GM19463 (cell line): ENCODE data around the gene PIK3C2G.
"Not testable (repeated sequence)": the region's sequence is repeated elsewhere in the genome, so short reads cannot be mapped to it uniquely, and the experiment has no call there.

Experiments
- ATAC-seq: cut with Tn5 transposase; IDR thresholded peaks from one replicate; pipeline ENCODE4 v1.9.1; 2021; ENCODE audit warnings: mild to moderate bottlenecking, moderate library complexity; ENCODE audit not compliant: unreplicated experiment

Gene PIK3C2G

GRCh38 chr12:18468246-18469075 lies 207.1 kb downstream of the PIK3C2G start:
- ATAC-seq = no peak

GRCh38 chr12:18470251-18470650 lies 208.9 kb downstream of the PIK3C2G start:
- ATAC-seq = no peak

- no peak for ATAC-seq
Observed at GRCh38 chr12:18472304-18472703, 211.0 kb downstream of the PIK3C2G start.

GRCh38 chr12:18472806-18473205 lies 211.5 kb downstream of the PIK3C2G start:
- ATAC-seq = no peak

- no peak for ATAC-seq
Observed at GRCh38 chr12:18476861-18477260, 215.5 kb downstream of the PIK3C2G start.

GRCh38 chr12:18479256-18479655 lies 217.9 kb downstream of the PIK3C2G start:
- ATAC-seq = no peak

GRCh38 chr12:18482601-18483120 lies 221.3 kb downstream of the PIK3C2G start:
- ATAC-seq = no peak

- no peak for ATAC-seq
Observed at GRCh38 chr12:18483698-18484325, 222.5 kb downstream of the PIK3C2G start.

GRCh38 chr12:18486036-18486435 lies 224.7 kb downstream of the PIK3C2G start:
- ATAC-seq = no peak

- ATAC-seq = no peak
Observed at GRCh38 chr12:18487509-18487908, 226.2 kb downstream of the PIK3C2G start.

GRCh38 chr12:18492372-18493025 lies 231.2 kb downstream of the PIK3C2G start:
- ATAC-seq = no peak

GRCh38 chr12:18496156-18496555 lies 234.8 kb downstream of the PIK3C2G start:
- no peak for ATAC-seq

- not testable (repeated sequence) for ATAC-seq
Observed at GRCh38 chr12:18500160-18500574, 238.8 kb downstream of the PIK3C2G start.

GRCh38 chr12:18500736-18501135 lies 239.4 kb downstream of the PIK3C2G start:
- ATAC-seq = not testable (repeated sequence)

- no peak for ATAC-seq
Observed at GRCh38 chr12:18502422-18502968, 241.2 kb downstream of the PIK3C2G start.

- no peak for ATAC-seq
Observed at GRCh38 chr12:18521461-18521860, 260.1 kb downstream of the PIK3C2G start.

- no peak for ATAC-seq
Observed at GRCh38 chr12:18522806-18523205, 261.5 kb downstream of the PIK3C2G start.

- ATAC-seq = not testable (repeated sequence)
Observed at GRCh38 chr12:18542497-18542896, 281.2 kb downstream of the PIK3C2G start.

- no peak for ATAC-seq
Observed at GRCh38 chr12:18546399-18546798, 285.1 kb downstream of the PIK3C2G start.

GRCh38 chr12:18549598-18549997 lies 288.3 kb downstream of the PIK3C2G start:
- no peak for ATAC-seq

GRCh38 chr12:18551106-18551505 lies 289.8 kb downstream of the PIK3C2G start:
- no peak for ATAC-seq
